Esophagus squamous epithelium (tissue), 5 donors: ENCODE results near the gene PSME3. TPM values are rescaled to one million over a fixed set of nuclear protein-coding genes. Genes with fewer than 3 reads are reported as not detected.

ENCODE experiments used
- DNase-seq: peaks from one replicate; lab custom pipeline; 2025; lab: John Stamatoyannopoulos, UW
- H3K27ac ChIP-seq, 4 donors: fragments of 200-600 bp; sonication (generic); one replicate each; pipeline ENCODE4 v1.5.1; 2016 to 2019; ENCODE audit warnings: mild to moderate bottlenecking in 1 of 4
- H3K27me3 ChIP-seq, 4 donors: fragments of 200-600 bp; sonication (generic); 1 replicate in 3 of 4; 2 replicates in 1 of 4; pipeline versions ENCODE4 v1.5.1 to v1.6.0; 2017 to 2021; ENCODE audit warnings: antibody characterized with exemption in 1 of 4
- H3K36me3 ChIP-seq, 3 donors: fragments of 200-600 bp; sonication (generic); one replicate each; pipeline ENCODE4 v1.5.1; 2016 to 2019
- H3K4me1 ChIP-seq, 3 donors: fragments of 200-600 bp; sonication (generic); one replicate each; pipeline ENCODE4 v1.5.1; 2017 to 2019
- H3K4me3 ChIP-seq, 4 donors: fragments of 200-600 bp; sonication (generic); 1 replicate in 3 of 4; 2 replicates in 1 of 4; pipeline ENCODE4 v1.5.1; 2016 to 2019; ENCODE audit warnings: mild to moderate bottlenecking in 2 of 4, moderate library complexity in 1 of 4
- H3K9me3 ChIP-seq, 3 donors: fragments of 200-600 bp; sonication (generic); one replicate each; pipeline ENCODE4 v1.5.1; 2016 to 2019
- POLR2A ChIP-seq, 4 donors: fragments of 450-650 bp; IDR thresholded peaks; one replicate each; pipeline ENCODE4 v1.6.1; 2017; ENCODE audit warnings: antibody characterized with exemption in 4 of 4, mild to moderate bottlenecking in 4 of 4, moderate library complexity in 3 of 4
- WGBS, 2 donors: methylation state at CpG; one replicate each; pipeline ENCODE4 v1.1.5; 2018; 5-methylcytosine and 5-hydroxymethylcytosine counted together
- intact Hi-C: fragments of 100-400 bp; cut with DNase I; formaldehyde crosslinking; loops from one replicate; pipeline ENCODE4 v1.15.0; 2022
- small RNA-seq, 4 donors: library from RNA; depleted of rRNA; stranded (forward); fragments of <200 nt; gene quantifications; one replicate each; pipeline ENCODE3, GENCODE V24; 2016
- total RNA-seq, 4 donors: library from RNA; depleted of rRNA; stranded (reverse); fragments of >200 nt; gene quantifications; one replicate each; pipeline ENCODE4 v1.1.0, GENCODE V29; 2016
- TF ChIP-seq, protein P1 (sequence below), 6 experiments: fragments of 450-650 bp in 4 of 6; fragments of 200-600 bp in 2 of 6; sonication (generic) in 2 of 6; IDR thresholded peaks; one replicate each; pipeline ENCODE4 v1.5.1; 2016 to 2019; ENCODE audit warnings: antibody characterized with exemption in 6 of 6, mild to moderate bottlenecking in 4 of 6, moderate library complexity in 4 of 6
- donor health status: DM: yes; HTN: yes; CAD: no.

PSME3 gene
- total RNA-seq, 4 donors from 2014 or later, result 91.0 to 121 (median 93.7) TPM

DNA sequence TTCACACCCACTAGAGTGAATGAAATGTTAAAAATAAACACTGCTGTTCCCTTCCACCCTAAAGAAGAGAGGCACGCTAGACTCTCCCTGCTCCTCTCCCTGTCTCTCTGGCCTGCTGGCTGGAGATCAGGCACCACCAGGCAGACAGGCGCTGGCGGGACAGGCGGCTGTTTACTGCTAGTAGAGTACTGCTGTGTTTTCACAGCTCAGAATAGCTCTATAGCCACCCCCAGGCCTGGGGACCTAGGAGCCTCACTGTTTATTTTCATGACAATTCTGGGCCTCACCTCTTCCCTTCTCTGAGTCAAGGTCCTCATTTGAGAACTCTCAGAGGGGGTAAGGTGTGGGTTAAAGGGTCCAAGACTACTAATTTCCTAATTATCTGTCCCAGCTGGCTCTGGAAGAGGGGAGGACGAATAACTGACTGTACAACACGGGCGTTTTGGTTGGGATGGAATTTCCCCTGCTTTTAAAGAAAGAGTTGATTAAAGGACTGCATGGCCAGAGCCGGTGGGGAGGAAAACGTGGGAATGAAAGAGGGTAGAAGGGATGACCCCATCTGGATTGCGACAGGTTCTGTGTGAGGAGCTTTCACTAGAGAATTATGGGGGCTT is 58.4 kb downstream of the PSME3 start:
- Histone ChIP-seq H3K4me1 (peaks cover 4 to 51% (median 42%) of the 10 kb centered on the region in 3 donors), H3K27me3 (no peaks in the 10 kb centered on the region), H3K27ac (peak overlapping the region; percentile 60 to 86 (median 84)), H3K9me3 (no peaks in the 10 kb centered on the region), H3K4me3 (no peak overlapping the region), H3K36me3 (no peaks in the 10 kb centered on the region)
- WGBS, 2 donors, result 45 to 49% methylated on average over 7 to 10 of the region's 10 CpGs
- DNase-seq, result no peak
- TF ChIP-seq, protein P1, sequence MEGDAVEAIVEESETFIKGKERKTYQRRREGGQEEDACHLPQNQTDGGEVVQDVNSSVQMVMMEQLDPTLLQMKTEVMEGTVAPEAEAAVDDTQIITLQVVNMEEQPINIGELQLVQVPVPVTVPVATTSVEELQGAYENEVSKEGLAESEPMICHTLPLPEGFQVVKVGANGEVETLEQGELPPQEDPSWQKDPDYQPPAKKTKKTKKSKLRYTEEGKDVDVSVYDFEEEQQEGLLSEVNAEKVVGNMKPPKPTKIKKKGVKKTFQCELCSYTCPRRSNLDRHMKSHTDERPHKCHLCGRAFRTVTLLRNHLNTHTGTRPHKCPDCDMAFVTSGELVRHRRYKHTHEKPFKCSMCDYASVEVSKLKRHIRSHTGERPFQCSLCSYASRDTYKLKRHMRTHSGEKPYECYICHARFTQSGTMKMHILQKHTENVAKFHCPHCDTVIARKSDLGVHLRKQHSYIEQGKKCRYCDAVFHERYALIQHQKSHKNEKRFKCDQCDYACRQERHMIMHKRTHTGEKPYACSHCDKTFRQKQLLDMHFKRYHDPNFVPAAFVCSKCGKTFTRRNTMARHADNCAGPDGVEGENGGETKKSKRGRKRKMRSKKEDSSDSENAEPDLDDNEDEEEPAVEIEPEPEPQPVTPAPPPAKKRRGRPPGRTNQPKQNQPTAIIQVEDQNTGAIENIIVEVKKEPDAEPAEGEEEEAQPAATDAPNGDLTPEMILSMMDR (IDR thresholded peaks at IDR 0.05), result no peak
- no peak for TF ChIP-seq POLR2A (IDR thresholded peaks at IDR 0.05)
- intact Hi-C loops, result no loop called here

DNA sequence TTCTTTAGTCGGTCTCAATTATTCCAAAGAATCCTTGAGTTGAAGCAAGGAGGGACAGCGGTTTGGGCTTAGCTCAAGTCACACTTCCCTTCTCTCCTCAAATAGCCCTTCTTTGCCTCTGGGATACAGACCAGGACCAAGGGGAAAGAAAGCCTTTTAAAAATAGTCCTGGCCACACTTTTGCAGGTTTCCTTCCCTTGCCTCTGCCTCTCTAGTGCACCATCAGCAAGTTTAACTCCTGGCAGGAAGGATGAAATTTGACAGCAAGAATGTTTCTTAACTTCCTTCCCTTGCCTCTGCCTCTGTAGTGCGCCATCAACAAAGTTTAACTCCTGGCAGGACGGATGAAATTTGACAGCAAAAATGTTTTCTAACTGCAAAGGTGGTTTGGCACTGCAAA is 60.2 kb downstream of the PSME3 start:
- intact Hi-C loops, result no loop called here
- WGBS, 2 donors, result 35 to 54% methylated on average over 3 to 4 of the region's 4 CpGs
- DNase-seq, result no peak
- peaks cover 4 to 51% (median 42%) of the 10 kb centered on the region in 3 donors for H3K4me1 ChIP-seq
- H3K27me3 ChIP-seq, result no peaks in the 10 kb centered on the region
- TF ChIP-seq, protein P1 (IDR thresholded peaks at IDR 0.05), result no peak
- no peak for TF ChIP-seq POLR2A (IDR thresholded peaks at IDR 0.05)
- peak overlapping the region; percentile 8 to 75 (median 40) for H3K27ac ChIP-seq
- H3K4me3 ChIP-seq, result peak overlapping the region in 1 of 4 donors; percentile 2
- no peaks in the 10 kb centered on the region for H3K9me3 ChIP-seq
- H3K36me3 ChIP-seq, result no peaks in the 10 kb centered on the region

Small RNA genes within 50 kb of the gene (small RNA-seq; reads per million reads assigned to genes)
- gene MIR6781 (0 reads per million in 4 donors), gene RNU6-287P (0 reads per million in 4 donors)

Other genes with a start within 250 kb of the PSME3 start
- 10 to 100 TPM; 35.7 to 59.6 (median 53.0) TPM for gene RETREG3, start 224.0 kb upstream of the PSME3 start, total RNA-seq
- 10 to 100 TPM; 22.3 to 61.9 (median 46.5) TPM for gene TUBG1, start 223.7 kb upstream of the PSME3 start, total RNA-seq
- 10 to 100 TPM in 1 of 4 donors, 1 to 10 TPM in 3; 7.1 to 14.5 (median 8.8) TPM for gene TUBG2, start 174.1 kb upstream of the PSME3 start, total RNA-seq
- 10 to 100 TPM; 41.0 to 55.8 (median 55.1) TPM for gene PLEKHH3, start 156.4 kb upstream of the PSME3 start, total RNA-seq
- gene CCR10, start 151.6 kb upstream of the PSME3 start, total RNA-seq, result under 1 TPM in 1 of 4 donors, not detected in 3; 0.76 TPM
- gene CNTNAP1, start 150.9 kb upstream of the PSME3 start, total RNA-seq, result under 1 TPM; 0.15 to 0.88 (median 0.43) TPM
- gene EZH1, start 88.4 kb upstream of the PSME3 start, total RNA-seq, result 10 to 100 TPM; 13.4 to 49.2 (median 22.0) TPM
- 10 to 100 TPM in 2 of 4 donors, 1 to 10 TPM in 1, not detected in 1; 4.7 to 23.3 (median 11.8) TPM for gene RAMP2, start 72.2 kb upstream of the PSME3 start, total RNA-seq
- 10 to 100 TPM; 78.6 to 93.6 (median 83.0) TPM for gene VPS25, start 59.9 kb upstream of the PSME3 start, total RNA-seq
- 10 to 100 TPM in 1 of 4 donors, 1 to 10 TPM in 1, under 1 TPM in 2; 0.40 to 14.7 (median 3.9) TPM for gene WNK4, start 52.8 kb upstream of the PSME3 start, total RNA-seq
- gene COA3, start 34.7 kb upstream of the PSME3 start, total RNA-seq, result 100 to 1,000 TPM in 1 of 4 donors, 10 to 100 TPM in 3; 76.4 to 101 (median 94.8) TPM
- not detected for gene CNTD1, start 34.5 kb upstream of the PSME3 start, total RNA-seq
- gene BECN1, start 9.1 kb upstream of the PSME3 start, total RNA-seq, result 100 to 1,000 TPM in 1 of 4 donors, 10 to 100 TPM in 3; 81.5 to 100 (median 84.5) TPM
- gene AOC2, start 11.2 kb downstream of the PSME3 start, total RNA-seq, result 1 to 10 TPM in 2 of 4 donors, under 1 TPM in 2; 0.61 to 2.1 (median 1.2) TPM
- 10 to 100 TPM in 1 of 4 donors, 1 to 10 TPM in 3; 3.3 to 24.0 (median 6.6) TPM for gene AOC3, start 17.8 kb downstream of the PSME3 start, total RNA-seq
- gene G6PC1, start 67.4 kb downstream of the PSME3 start, total RNA-seq, result not detected
- 10 to 100 TPM; 14.2 to 25.9 (median 22.6) TPM for gene AARSD1, start 131.1 kb downstream of the PSME3 start, total RNA-seq
- gene PTGES3L, start 146.7 kb downstream of the PSME3 start, total RNA-seq, result 1 to 10 TPM in 1 of 4 donors, under 1 TPM in 1, not detected in 2; 0.27 to 1.1 TPM
- 1 to 10 TPM; 7.4 to 9.8 (median 8.5) TPM for gene RUNDC1, start 147.2 kb downstream of the PSME3 start, total RNA-seq
- 1,000 to 10,000 TPM in 3 of 4 donors, 100 to 1,000 TPM in 1; 775 to 1,810 (median 1,289) TPM for gene RPL27, start 165.0 kb downstream of the PSME3 start, total RNA-seq
- 10 to 100 TPM in 3 of 4 donors, 1 to 10 TPM in 1; 5.9 to 24.4 (median 13.6) TPM for gene IFI35, start 173.4 kb downstream of the PSME3 start, total RNA-seq
- 100 to 1,000 TPM in 3 of 4 donors, 10 to 100 TPM in 1; 50.5 to 154 (median 110) TPM for gene VAT1, start 189.0 kb downstream of the PSME3 start, total RNA-seq
- gene RND2, start 191.8 kb downstream of the PSME3 start, total RNA-seq, result under 1 TPM in 3 of 4 donors, not detected in 1; 0.30 to 0.76 (median 0.53) TPM